ENCODE measurements around the gene OCSTAMP.

DNA sequence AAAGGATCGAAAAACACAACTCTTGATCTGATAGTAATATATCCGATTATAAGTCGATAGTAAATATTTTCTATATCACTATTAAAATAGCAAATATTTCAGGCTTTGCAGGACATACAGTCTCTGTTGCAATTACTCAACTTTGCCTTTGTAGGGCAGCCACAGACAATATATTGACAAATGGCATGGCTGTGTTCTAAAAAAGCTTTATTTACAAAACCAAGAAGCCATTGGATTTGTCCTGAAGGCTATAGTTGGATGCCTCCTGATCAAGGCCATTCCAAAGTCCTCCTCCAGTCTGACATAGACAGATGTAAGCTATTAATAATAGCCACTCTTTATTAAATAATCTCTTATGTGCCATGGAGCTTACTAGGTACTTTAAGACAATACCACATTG, 5.9 kb downstream of the OCSTAMP start:
- TF ChIP-seq REST (IDR thresholded peaks at IDR 0.05; ENCODE audit: insufficient replicate concordance, low read depth): no peak
- no peak for TF ChIP-seq POLR2AphosphoS5 (IDR thresholded peaks at IDR 0.05; ENCODE audit: low read depth)
